Activated naive CD4-positive, alpha-beta T cell treated with anti-CD3 and anti-CD28 coated beads for 36 hours (primary cell): ENCODE measurements around the gene ANKRD13B. TPM values are rescaled to one million over a fixed set of nuclear protein-coding genes. Genes with fewer than 3 reads are reported as not detected.

Source experiments
- CTCF ChIA-PET: fragments of 350-600 bp; sonication (Branson Sonifier 250); formaldehyde crosslinking; loops from one replicate; lab custom pipeline; 2021; ENCODE audit warnings: antibody characterized with exemption; lab: Charles Lee
- DNase-seq: peaks from one replicate; pipeline ENCODE4 v3.0.0-alpha.2; 2020
- H3K27ac Mint-ChIP-seq: one replicate; pipeline ENCODE4 v1.8.0; 2021; ENCODE audit warnings: mild to moderate bottlenecking, mixed read lengths
- H3K27me3 Mint-ChIP-seq: one replicate; pipeline ENCODE4 v1.8.0; 2021; ENCODE audit warnings: low read depth, mixed read lengths
- H3K36me3 Mint-ChIP-seq: one replicate; pipeline ENCODE4 v1.8.0; 2021; ENCODE audit warnings: low read depth, mixed read lengths
- H3K4me1 Mint-ChIP-seq: one replicate; pipeline ENCODE4 v1.8.0; 2021; ENCODE audit warnings: low read depth, mixed read lengths
- H3K4me3 Mint-ChIP-seq: one replicate; pipeline ENCODE4 v1.8.0; 2021; ENCODE audit warnings: mild to moderate bottlenecking, moderate library complexity, mixed read lengths
- H3K9me3 Mint-ChIP-seq: one replicate; pipeline ENCODE4 v1.8.0; 2021; ENCODE audit warnings: mixed read lengths
- intact Hi-C: fragments of 100-400 bp; cut with micrococcal nuclease; formaldehyde crosslinking; loops from one replicate; pipeline ENCODE4 v1.15.1; 2023
- total RNA-seq, 2 experiments: library from RNA; stranded (reverse); gene quantifications; one replicate each; pipeline ENCODE4 v1.2.3, GENCODE V29; 2021

ANKRD13B gene
- total RNA-seq, 2 experiments from 2014 or later: 14.1 to 14.6 TPM

- peak overlapping the region; percentile 96 for H3K27ac Mint-ChIP-seq
- peaks cover 78% of the 10 kb centered on the region for H3K4me1 Mint-ChIP-seq
- intact Hi-C loops: no loop called here
- DNase-seq: peak; percentile 60
- H3K4me3 Mint-ChIP-seq: no peak overlapping the region
- no peaks in the 10 kb centered on the region for H3K27me3 Mint-ChIP-seq
- H3K36me3 Mint-ChIP-seq: peaks cover 7% of the 10 kb centered on the region
- H3K9me3 Mint-ChIP-seq: no peaks in the 10 kb centered on the region
- CTCF ChIA-PET: interaction anchor here (0.6 to 3.6 kb wide), 10 partner anchors 8 to 502 kb away, joined by 3 to 16 read pairs (median 4); no protein-coding TSS in a partner anchor
Measured at GRCh38 chr17:29625037-29625750, 32.3 kb downstream of the ANKRD13B start.

- no peak overlapping the region for H3K4me3 Mint-ChIP-seq
- no peaks in the 10 kb centered on the region for H3K27me3 Mint-ChIP-seq
- intact Hi-C loops: no loop called here
- H3K9me3 Mint-ChIP-seq: no peaks in the 10 kb centered on the region
- peak overlapping the region; percentile 61 for H3K27ac Mint-ChIP-seq
- H3K36me3 Mint-ChIP-seq: peaks cover 14% of the 10 kb centered on the region
- CTCF ChIA-PET: interaction anchor here (0.9 to 3.4 kb wide), 5 partner anchors 9 to 151 kb away, joined by 3 to 15 read pairs (median 3); no protein-coding TSS in a partner anchor
- DNase-seq: no peak
- peaks cover 68% of the 10 kb centered on the region for H3K4me1 Mint-ChIP-seq
Measured at GRCh38 chr17:29627951-29628350, 35.0 kb downstream of the ANKRD13B start.

- CTCF ChIA-PET: interaction anchor here (0.9 to 3.4 kb wide), 4 partner anchors 11 to 151 kb away, joined by 3 to 15 read pairs (median 4); no protein-coding TSS in a partner anchor
- DNase-seq: no peak
- H3K4me3 Mint-ChIP-seq: no peak overlapping the region
- H3K27ac Mint-ChIP-seq: peak overlapping the region; percentile 41
- peaks cover 14% of the 10 kb centered on the region for H3K36me3 Mint-ChIP-seq
- H3K4me1 Mint-ChIP-seq: peaks cover 61% of the 10 kb centered on the region
- H3K9me3 Mint-ChIP-seq: no peaks in the 10 kb centered on the region
- H3K27me3 Mint-ChIP-seq: no peaks in the 10 kb centered on the region
- intact Hi-C loops: no loop called here
Measured at GRCh38 chr17:29628644-29629043, 35.7 kb downstream of the ANKRD13B start.

- DNase-seq: no peak
- intact Hi-C loops: no loop called here
- no peaks in the 10 kb centered on the region for H3K27me3 Mint-ChIP-seq
- peak overlapping the region; percentile 68 for H3K27ac Mint-ChIP-seq
- H3K4me3 Mint-ChIP-seq: no peak overlapping the region
- no peaks in the 10 kb centered on the region for H3K9me3 Mint-ChIP-seq
- CTCF ChIA-PET: interaction anchor here (0.8 to 3.4 kb wide), 4 partner anchors 9 to 149 kb away, joined by 3 to 15 read pairs (median 4); no protein-coding TSS in a partner anchor
- H3K36me3 Mint-ChIP-seq: peaks cover 16% of the 10 kb centered on the region
- peaks cover 49% of the 10 kb centered on the region for H3K4me1 Mint-ChIP-seq
Measured at GRCh38 chr17:29629839-29630238, 36.9 kb downstream of the ANKRD13B start.

- Mint-ChIP-seq H3K9me3 (no peaks in the 10 kb centered on the region), H3K4me3 (no peak overlapping the region), H3K36me3 (peaks cover 21% of the 10 kb centered on the region), H3K4me1 (peaks cover 41% of the 10 kb centered on the region), H3K27me3 (no peaks in the 10 kb centered on the region), H3K27ac (peak overlapping the region; percentile 55)
- intact Hi-C loops: no loop called here
- DNase-seq: no peak
- CTCF ChIA-PET: interaction anchor here (0.8 kb wide), 1 partner anchor 9 kb away, joined by 3 read pairs; no protein-coding TSS in a partner anchor
Measured at GRCh38 chr17:29630630-29631193, 37.8 kb downstream of the ANKRD13B start.

GRCh38 chr17:29633886-29634285 is 41.0 kb downstream of the ANKRD13B start:
- intact Hi-C loops: no loop called here
- CTCF ChIA-PET: interaction anchor here (1.4 kb wide), 1 partner anchor 9 kb away, joined by 5 read pairs; no protein-coding TSS in a partner anchor
- no peaks in the 10 kb centered on the region for H3K9me3 Mint-ChIP-seq
- peaks cover 17% of the 10 kb centered on the region for H3K4me1 Mint-ChIP-seq
- H3K27me3 Mint-ChIP-seq: no peaks in the 10 kb centered on the region
- H3K4me3 Mint-ChIP-seq: no peak overlapping the region
- DNase-seq: no peak
- no peak overlapping the region for H3K27ac Mint-ChIP-seq
- peaks cover 28% of the 10 kb centered on the region for H3K36me3 Mint-ChIP-seq

- DNase-seq: no peak
- no peaks in the 10 kb centered on the region for H3K9me3 Mint-ChIP-seq
- CTCF ChIA-PET: interaction anchor here (0.6 to 7.6 kb wide), 13 partner anchors 16 to 166 kb away, joined by 3 to 154 read pairs (median 4); no protein-coding TSS in a partner anchor
- peak overlapping the region; percentile 82 for H3K27ac Mint-ChIP-seq
- peaks cover 20% of the 10 kb centered on the region for H3K36me3 Mint-ChIP-seq
- peaks cover 38% of the 10 kb centered on the region for H3K4me1 Mint-ChIP-seq
- intact Hi-C loops: no loop called here
- no peaks in the 10 kb centered on the region for H3K27me3 Mint-ChIP-seq
- no peak overlapping the region for H3K4me3 Mint-ChIP-seq
Measured at GRCh38 chr17:29640413-29640812, 47.5 kb downstream of the ANKRD13B start.

- Mint-ChIP-seq H3K27me3 (no peaks in the 10 kb centered on the region), H3K36me3 (peaks cover 15% of the 10 kb centered on the region), H3K4me3 (no peak overlapping the region), H3K27ac (peak overlapping the region; percentile 42), H3K4me1 (peaks cover 44% of the 10 kb centered on the region), H3K9me3 (no peaks in the 10 kb centered on the region)
- intact Hi-C loops: no loop called here
- CTCF ChIA-PET: interaction anchor here (0.6 to 7.6 kb wide), 4 partner anchors 14 to 151 kb away, joined by 3 to 154 read pairs (median 5); no protein-coding TSS in a partner anchor
- DNase-seq: no peak
Measured at GRCh38 chr17:29640981-29641642, 48.2 kb downstream of the ANKRD13B start.

- Mint-ChIP-seq H3K36me3 (peaks cover 9% of the 10 kb centered on the region), H3K27ac (peak overlapping the region; percentile 52), H3K9me3 (no peaks in the 10 kb centered on the region), H3K4me3 (no peak overlapping the region), H3K4me1 (peaks cover 45% of the 10 kb centered on the region), H3K27me3 (no peaks in the 10 kb centered on the region)
- intact Hi-C loops: no loop called here
- CTCF ChIA-PET: interaction anchor here (0.7 to 7.6 kb wide), 4 partner anchors 13 to 136 kb away, joined by 5 to 154 read pairs (median 6); partner anchors contain the start of gene CORO6
- DNase-seq: no peak
Measured at GRCh38 chr17:29642171-29642611, 49.3 kb downstream of the ANKRD13B start.

- H3K9me3 Mint-ChIP-seq: no peaks in the 10 kb centered on the region
- no peak overlapping the region for H3K27ac Mint-ChIP-seq
- peaks cover 13% of the 10 kb centered on the region for H3K36me3 Mint-ChIP-seq
- H3K4me3 Mint-ChIP-seq: no peak overlapping the region
- H3K27me3 Mint-ChIP-seq: no peaks in the 10 kb centered on the region
- CTCF ChIA-PET: interaction anchor here (0.9 to 7.6 kb wide), 7 partner anchors 19 to 288 kb away, joined by 3 to 154 read pairs (median 3); no protein-coding TSS in a partner anchor
- peaks cover 43% of the 10 kb centered on the region for H3K4me1 Mint-ChIP-seq
- intact Hi-C loops: no loop called here
- no peak for DNase-seq
Measured at GRCh38 chr17:29643817-29644160, 50.9 kb downstream of the ANKRD13B start.

GRCh38 chr17:29645515-29646051 is 52.7 kb downstream of the ANKRD13B start:
- H3K4me1 Mint-ChIP-seq: peaks cover 25% of the 10 kb centered on the region
- peaks cover 12% of the 10 kb centered on the region for H3K36me3 Mint-ChIP-seq
- H3K27ac Mint-ChIP-seq: peak overlapping the region; percentile 48
- H3K4me3 Mint-ChIP-seq: no peak overlapping the region
- H3K9me3 Mint-ChIP-seq: no peaks in the 10 kb centered on the region
- DNase-seq: no peak
- CTCF ChIA-PET: interaction anchor here (0.6 to 3.1 kb wide), 3 partner anchors 17 to 449 kb away, joined by 3 to 12 read pairs (median 3); no protein-coding TSS in a partner anchor
- intact Hi-C loops: no loop called here
- H3K27me3 Mint-ChIP-seq: no peaks in the 10 kb centered on the region
